ENCODE results near the gene PITPNM2.

The PITPNM2 gene

GRCh38 chr12:123152833-123153232 lies 1.9 kb upstream of the PITPNM2 start:
- no peak overlapping the region for H3K4me3 ChIP-seq (ENCODE audit: low read length)
- no peaks in the 10 kb centered on the region for H3K27me3 ChIP-seq (ENCODE audit: insufficient read depth, low read length)
- peaks cover 14% of the 10 kb centered on the region for H3K36me3 ChIP-seq (ENCODE audit: insufficient read depth, low read length)
- H3K4me1 ChIP-seq (ENCODE audit: insufficient read depth, low read length) = peaks cover 16% of the 10 kb centered on the region
- H2AFZ ChIP-seq (ENCODE audit: low read depth, low read length) = no peak overlapping the region
- no peaks in the 10 kb centered on the region for H3K9me3 ChIP-seq (ENCODE audit: low read length)

DNA sequence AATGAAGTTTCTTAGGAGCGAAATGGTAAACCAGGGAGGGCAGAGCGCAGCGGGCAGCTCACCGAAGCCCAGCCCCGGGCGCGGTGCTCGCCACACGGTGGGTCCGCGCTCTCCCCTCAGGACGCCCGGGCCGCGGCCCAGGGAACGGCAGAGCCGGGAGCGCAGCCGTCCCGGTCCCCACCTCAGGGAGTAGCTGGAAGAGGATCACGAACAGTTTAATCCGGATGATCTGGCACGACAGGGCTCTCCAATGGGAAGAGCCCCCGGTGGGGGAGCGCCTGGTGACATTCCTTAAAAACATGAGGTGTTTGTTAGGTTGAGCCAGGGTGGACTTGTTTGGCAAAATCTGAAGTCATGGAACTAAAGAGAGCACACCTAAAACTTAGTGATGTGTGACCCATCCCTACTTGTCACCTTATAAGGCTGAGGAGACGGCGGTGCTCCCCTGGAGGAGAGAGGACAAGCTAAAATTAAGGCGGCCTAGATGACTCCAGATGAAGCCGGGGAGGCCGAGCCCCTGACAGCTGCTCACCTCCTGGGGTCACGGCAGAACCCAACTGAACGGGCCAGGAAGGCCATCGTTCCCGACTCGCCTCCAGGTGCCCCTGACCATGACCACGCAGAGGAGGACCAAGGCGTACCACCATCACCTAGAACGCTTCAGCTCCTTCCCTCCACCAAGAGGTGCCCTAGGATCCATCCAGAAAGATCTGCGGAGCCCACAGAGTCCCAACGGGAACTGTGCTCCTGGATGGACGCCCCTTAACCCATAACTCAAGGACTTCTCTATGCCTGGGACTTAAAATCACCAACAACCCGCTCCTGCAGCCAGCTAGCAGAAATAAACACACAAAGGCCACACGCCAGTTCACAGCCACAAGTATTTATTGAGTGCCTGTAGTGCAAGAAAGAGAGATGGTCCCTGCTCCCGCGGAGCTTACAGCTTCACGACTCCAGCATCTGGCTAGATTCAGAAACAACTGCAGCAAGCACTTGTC lies 866 bp upstream of the PITPNM2 start:
- Histone ChIP-seq H2AFZ (ENCODE audit: low read depth, low read length) (peak overlapping the region; percentile 96), H3K4me3 (ENCODE audit: low read length) (peak overlapping the region; percentile 62), H3K36me3 (ENCODE audit: insufficient read depth, low read length) (peaks cover 11% of the 10 kb centered on the region), H3K4me1 (ENCODE audit: insufficient read depth, low read length) (peaks cover 16% of the 10 kb centered on the region), H3K27me3 (ENCODE audit: insufficient read depth, low read length) (no peaks in the 10 kb centered on the region), H3K9me3 (ENCODE audit: low read length) (no peaks in the 10 kb centered on the region)

GRCh38 chr12:123150275-123150743 lies 581 bp downstream of the PITPNM2 start:
- Histone ChIP-seq H3K4me1 (ENCODE audit: insufficient read depth, low read length) (peaks cover 16% of the 10 kb centered on the region), H3K27me3 (ENCODE audit: insufficient read depth, low read length) (no peaks in the 10 kb centered on the region)

DNA sequence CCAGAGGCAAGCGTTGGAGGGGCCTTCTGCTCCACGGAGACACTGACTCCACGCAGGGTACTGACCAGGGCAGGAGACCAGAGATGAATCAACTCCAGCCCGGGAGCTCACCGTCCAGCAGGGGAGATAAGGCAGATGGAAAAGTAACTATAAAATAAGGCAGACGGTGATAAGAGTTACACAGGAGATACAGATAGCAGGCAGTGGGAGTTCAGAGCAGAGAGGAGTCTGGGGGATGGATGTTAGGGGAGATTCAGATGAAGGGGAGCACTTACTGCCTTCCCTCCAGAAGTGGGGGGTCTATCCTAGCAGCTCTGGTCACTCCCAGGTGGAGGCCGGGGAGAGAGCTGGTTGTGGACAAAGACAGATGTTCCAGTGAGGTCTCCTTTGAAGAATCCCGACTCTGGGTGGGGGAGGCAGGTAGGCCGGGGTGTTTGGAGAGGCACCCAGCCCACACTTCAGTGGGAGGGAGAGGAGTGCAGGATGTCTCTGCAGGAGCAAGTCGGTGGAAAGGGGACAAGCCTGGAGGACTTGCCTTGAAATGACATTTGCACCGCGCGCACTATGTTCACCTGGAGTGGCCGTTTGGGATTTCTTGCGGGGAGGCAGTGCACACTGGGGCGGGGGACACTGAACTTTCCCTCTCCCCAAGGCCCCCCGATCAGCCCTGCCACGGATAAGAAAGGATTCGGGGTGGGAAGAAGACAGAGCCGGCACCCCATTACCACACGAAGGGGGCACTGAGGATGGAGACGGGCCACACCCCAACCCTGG lies 1.2 kb downstream of the PITPNM2 start:
- H2AFZ ChIP-seq (ENCODE audit: low read depth, low read length) = peak overlapping the region; percentile 79
- no peaks in the 10 kb centered on the region for H3K27me3 ChIP-seq (ENCODE audit: insufficient read depth, low read length)
- no peaks in the 10 kb centered on the region for H3K9me3 ChIP-seq (ENCODE audit: low read length)
- peaks cover 1% of the 10 kb centered on the region for H3K36me3 ChIP-seq (ENCODE audit: insufficient read depth, low read length)
- H3K4me3 ChIP-seq (ENCODE audit: low read length) = peak overlapping the region; percentile 62
- peaks cover 16% of the 10 kb centered on the region for H3K4me1 ChIP-seq (ENCODE audit: insufficient read depth, low read length)

More at GRCh38 chr12:123150275-123150743, 581 bp downstream of the PITPNM2 start:
- Histone ChIP-seq H3K4me3 (ENCODE audit: low read length) (peak overlapping the region; percentile 62), H3K9me3 (ENCODE audit: low read length) (no peaks in the 10 kb centered on the region), H3K36me3 (ENCODE audit: insufficient read depth, low read length) (peaks cover 2% of the 10 kb centered on the region), H2AFZ (ENCODE audit: low read depth, low read length) (peak overlapping the region; percentile 79)

DNA sequence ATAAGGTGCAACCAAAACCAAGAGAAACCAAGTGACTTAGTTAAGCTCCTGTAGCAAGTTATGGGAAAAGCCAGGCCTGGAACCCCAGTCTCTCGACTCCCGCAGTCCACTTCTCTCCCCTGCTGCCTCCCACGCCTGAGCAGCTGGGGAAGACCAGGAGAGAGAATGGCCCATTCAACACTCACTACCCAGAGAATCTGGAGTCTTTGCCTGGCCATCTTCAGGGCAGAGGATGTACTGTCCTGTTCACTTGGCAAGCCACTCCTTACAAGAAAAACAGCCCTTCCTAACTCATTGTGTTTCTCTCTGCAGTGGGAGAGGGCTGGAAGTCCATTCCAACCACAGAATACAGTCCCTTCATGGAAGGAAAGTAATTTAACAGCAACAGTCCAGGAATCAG lies 1.8 kb downstream of the PITPNM2 start:
- Histone ChIP-seq H3K36me3 (ENCODE audit: insufficient read depth, low read length) (no peaks in the 10 kb centered on the region), H3K4me1 (ENCODE audit: insufficient read depth, low read length) (peaks cover 16% of the 10 kb centered on the region), H2AFZ (ENCODE audit: low read depth, low read length) (no peak overlapping the region), H3K9me3 (ENCODE audit: low read length) (no peaks in the 10 kb centered on the region), H3K4me3 (ENCODE audit: low read length) (no peak overlapping the region), H3K27me3 (ENCODE audit: insufficient read depth, low read length) (no peaks in the 10 kb centered on the region)

DNA sequence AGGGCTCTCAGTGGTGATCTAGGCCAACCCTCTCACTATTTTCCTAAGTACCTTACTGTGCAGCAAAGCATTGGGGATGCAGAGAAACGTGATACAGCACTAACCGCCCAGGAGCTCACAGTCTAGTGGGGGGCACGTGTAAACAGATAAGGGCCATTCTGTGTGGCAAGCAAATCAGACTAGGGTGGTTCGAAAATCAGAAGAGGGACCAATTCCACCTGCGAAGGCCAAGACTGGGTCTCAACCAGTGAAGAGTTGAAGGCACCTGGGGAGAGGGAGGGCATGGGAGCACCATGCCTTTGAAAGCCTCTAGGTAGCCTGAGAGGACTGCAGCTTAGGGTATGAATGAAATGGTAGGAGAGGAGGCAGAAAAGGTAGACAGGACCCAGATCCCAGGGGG lies 2.2 kb downstream of the PITPNM2 start:
- Histone ChIP-seq H2AFZ (ENCODE audit: low read depth, low read length) (no peak overlapping the region), H3K4me1 (ENCODE audit: insufficient read depth, low read length) (peaks cover 16% of the 10 kb centered on the region), H3K36me3 (ENCODE audit: insufficient read depth, low read length) (no peaks in the 10 kb centered on the region), H3K4me3 (ENCODE audit: low read length) (no peak overlapping the region), H3K9me3 (ENCODE audit: low read length) (no peaks in the 10 kb centered on the region), H3K27me3 (ENCODE audit: insufficient read depth, low read length) (no peaks in the 10 kb centered on the region)

- H3K36me3 ChIP-seq (ENCODE audit: insufficient read depth, low read length) = no peaks in the 10 kb centered on the region
- peaks cover 16% of the 10 kb centered on the region for H3K4me1 ChIP-seq (ENCODE audit: insufficient read depth, low read length)
- no peak overlapping the region for H2AFZ ChIP-seq (ENCODE audit: low read depth, low read length)
- no peaks in the 10 kb centered on the region for H3K9me3 ChIP-seq (ENCODE audit: low read length)
- no peaks in the 10 kb centered on the region for H3K27me3 ChIP-seq (ENCODE audit: insufficient read depth, low read length)
- no peak overlapping the region for H3K4me3 ChIP-seq (ENCODE audit: low read length)
These were observed 2.7 kb downstream of the PITPNM2 start for GRCh38 chr12:123148223-123148622.

GRCh38 chr12:123145211-123145610 lies 5.7 kb downstream of the PITPNM2 start:
- Histone ChIP-seq H2AFZ (ENCODE audit: low read depth, low read length) (no peak overlapping the region), H3K4me3 (ENCODE audit: low read length) (no peak overlapping the region), H3K9me3 (ENCODE audit: low read length) (no peaks in the 10 kb centered on the region), H3K27me3 (ENCODE audit: insufficient read depth, low read length) (no peaks in the 10 kb centered on the region), H3K36me3 (ENCODE audit: insufficient read depth, low read length) (no peaks in the 10 kb centered on the region), H3K4me1 (ENCODE audit: insufficient read depth, low read length) (peaks cover 40% of the 10 kb centered on the region)

DNA sequence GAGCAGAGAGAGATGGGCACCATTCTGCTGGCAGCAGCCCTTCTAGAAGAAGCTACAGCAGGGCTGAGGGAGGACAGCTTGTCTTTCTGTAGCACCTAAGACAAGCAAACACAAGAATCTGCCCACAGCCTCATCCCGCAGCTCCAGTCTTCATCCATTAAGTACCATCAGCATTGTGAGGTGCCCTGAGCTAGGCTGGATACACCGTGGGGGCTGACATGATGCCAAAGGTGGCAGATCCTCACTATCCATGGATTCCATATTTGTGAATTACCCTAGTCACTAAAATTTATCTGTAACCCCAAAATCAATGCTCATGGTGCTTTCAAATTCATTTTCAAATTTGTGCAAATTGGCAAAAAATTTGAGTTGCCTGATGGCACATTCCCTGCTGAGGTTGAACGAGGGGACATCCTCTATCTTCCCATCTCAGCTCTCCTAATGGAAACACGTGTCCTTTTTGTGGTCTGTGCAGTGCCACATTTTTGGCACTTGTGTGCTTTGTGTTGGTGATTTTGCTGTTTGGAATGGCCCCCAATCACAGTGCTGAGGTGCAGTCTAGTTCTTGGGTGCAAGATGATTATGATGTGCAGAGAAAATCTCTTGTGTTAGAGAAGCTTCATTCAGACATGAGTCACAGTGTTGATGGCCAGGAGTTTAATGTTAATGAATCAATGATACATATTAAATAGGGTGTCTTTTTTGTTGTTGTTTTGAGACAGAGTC lies 7.0 kb downstream of the PITPNM2 start:
- Histone ChIP-seq H3K27me3 (ENCODE audit: insufficient read depth, low read length) (no peaks in the 10 kb centered on the region), H3K4me3 (ENCODE audit: low read length) (no peak overlapping the region), H3K4me1 (ENCODE audit: insufficient read depth, low read length) (peaks cover 36% of the 10 kb centered on the region), H3K36me3 (ENCODE audit: insufficient read depth, low read length) (no peaks in the 10 kb centered on the region), H3K9me3 (ENCODE audit: low read length) (no peaks in the 10 kb centered on the region), H2AFZ (ENCODE audit: low read depth, low read length) (no peak overlapping the region)

DNA sequence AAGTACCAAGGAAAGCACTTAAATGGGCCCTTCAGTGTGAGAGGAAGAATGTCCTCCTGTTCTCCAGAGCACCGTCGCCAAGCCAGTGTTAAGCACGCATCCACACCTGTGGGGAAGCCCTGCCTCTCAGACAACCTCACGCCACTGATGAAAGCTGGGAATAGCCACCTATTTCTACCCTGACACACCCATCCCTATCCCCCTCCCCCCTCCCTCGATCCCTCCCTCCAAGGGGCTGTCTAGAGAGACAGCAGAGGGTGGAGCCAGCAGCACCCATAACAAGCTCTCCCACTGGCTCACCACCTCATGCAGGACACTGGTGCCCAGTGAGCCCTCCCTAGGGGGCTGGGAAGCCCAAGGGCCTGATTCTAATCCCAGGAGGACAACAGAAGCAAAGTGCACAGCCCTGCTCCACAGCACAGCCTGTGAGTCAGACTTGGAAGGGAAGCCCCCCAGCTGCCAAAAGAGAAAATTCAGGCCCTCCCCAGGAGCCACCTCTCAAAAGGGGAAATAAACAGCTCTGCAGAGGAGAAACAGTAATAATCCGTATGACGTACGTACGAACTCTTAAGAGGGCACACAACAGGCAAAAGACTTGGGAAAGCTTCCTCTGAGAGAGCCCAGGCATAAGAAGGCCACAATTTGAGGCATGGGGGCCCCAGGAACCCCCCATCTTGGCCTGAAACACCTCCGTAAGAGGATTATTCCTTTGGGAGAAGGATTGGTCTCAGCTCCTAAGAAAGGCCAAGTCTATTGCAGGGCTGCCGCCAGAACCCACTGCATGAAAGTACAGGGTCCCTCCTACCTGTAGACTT lies 7.8 kb downstream of the PITPNM2 start:
- Histone ChIP-seq H3K36me3 (ENCODE audit: insufficient read depth, low read length) (no peaks in the 10 kb centered on the region), H2AFZ (ENCODE audit: low read depth, low read length) (no peak overlapping the region), H3K4me1 (ENCODE audit: insufficient read depth, low read length) (peaks cover 36% of the 10 kb centered on the region), H3K27me3 (ENCODE audit: insufficient read depth, low read length) (no peaks in the 10 kb centered on the region), H3K9me3 (ENCODE audit: low read length) (no peaks in the 10 kb centered on the region), H3K4me3 (ENCODE audit: low read length) (no peak overlapping the region)

- H3K4me1 ChIP-seq (ENCODE audit: insufficient read depth, low read length) = peaks cover 36% of the 10 kb centered on the region
- no peaks in the 10 kb centered on the region for H3K36me3 ChIP-seq (ENCODE audit: insufficient read depth, low read length)
- H3K27me3 ChIP-seq (ENCODE audit: insufficient read depth, low read length) = no peaks in the 10 kb centered on the region
- H3K9me3 ChIP-seq (ENCODE audit: low read length) = no peaks in the 10 kb centered on the region
- H3K4me3 ChIP-seq (ENCODE audit: low read length) = no peak overlapping the region
- no peak overlapping the region for H2AFZ ChIP-seq (ENCODE audit: low read depth, low read length)
These were observed 8.4 kb downstream of the PITPNM2 start for GRCh38 chr12:123142518-123142840.
